B cell (primary cell): ENCODE data around the gene MAPK8.

Source experiments
- EZH2 ChIP-seq: IDR thresholded peaks from 2 replicates; pipeline ENCODE4 v1.6.1; 2012; ENCODE audit warnings: borderline replicate concordance, low read depth, mild to moderate bottlenecking, moderate library complexity, low read length; ENCODE audit not compliant: insufficient read depth, poor library complexity, severe bottlenecking
- TF ChIP-seq, protein P1 (sequence below): fragments of 200-600 bp; IDR thresholded peaks from one replicate; pipeline ENCODE4 v1.8.0; 2022; ENCODE audit warnings: antibody characterized with exemption, mild to moderate bottlenecking

DNA sequence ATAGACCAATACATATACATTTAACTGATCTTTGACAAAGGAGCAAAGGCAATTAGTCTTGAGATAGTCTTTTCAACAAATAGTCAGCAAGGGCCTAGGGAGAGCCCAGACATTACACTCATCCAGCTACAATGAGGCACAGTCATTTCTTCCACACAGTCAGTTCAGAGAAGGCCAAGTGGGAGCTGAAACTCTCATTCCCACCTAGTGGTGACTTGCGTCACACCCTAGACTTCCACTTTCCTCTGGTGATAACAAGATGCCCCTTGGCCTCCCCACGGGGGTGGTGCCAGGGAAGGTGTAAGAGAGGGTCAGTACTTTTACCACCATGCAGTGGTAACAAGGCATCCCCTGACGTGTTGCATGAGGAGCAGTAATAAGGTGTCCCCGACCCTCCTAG is 39.9 kb upstream of the MAPK8 start:
- TF ChIP-seq, protein P1, sequence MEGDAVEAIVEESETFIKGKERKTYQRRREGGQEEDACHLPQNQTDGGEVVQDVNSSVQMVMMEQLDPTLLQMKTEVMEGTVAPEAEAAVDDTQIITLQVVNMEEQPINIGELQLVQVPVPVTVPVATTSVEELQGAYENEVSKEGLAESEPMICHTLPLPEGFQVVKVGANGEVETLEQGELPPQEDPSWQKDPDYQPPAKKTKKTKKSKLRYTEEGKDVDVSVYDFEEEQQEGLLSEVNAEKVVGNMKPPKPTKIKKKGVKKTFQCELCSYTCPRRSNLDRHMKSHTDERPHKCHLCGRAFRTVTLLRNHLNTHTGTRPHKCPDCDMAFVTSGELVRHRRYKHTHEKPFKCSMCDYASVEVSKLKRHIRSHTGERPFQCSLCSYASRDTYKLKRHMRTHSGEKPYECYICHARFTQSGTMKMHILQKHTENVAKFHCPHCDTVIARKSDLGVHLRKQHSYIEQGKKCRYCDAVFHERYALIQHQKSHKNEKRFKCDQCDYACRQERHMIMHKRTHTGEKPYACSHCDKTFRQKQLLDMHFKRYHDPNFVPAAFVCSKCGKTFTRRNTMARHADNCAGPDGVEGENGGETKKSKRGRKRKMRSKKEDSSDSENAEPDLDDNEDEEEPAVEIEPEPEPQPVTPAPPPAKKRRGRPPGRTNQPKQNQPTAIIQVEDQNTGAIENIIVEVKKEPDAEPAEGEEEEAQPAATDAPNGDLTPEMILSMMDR = no peak
- TF ChIP-seq EZH2 = no peak
